ENCODE data around the gene HPS3.
A peak's percentile ranks its signal among the peaks of the same experiment; 100 is the strongest.

Gene HPS3

DNA sequence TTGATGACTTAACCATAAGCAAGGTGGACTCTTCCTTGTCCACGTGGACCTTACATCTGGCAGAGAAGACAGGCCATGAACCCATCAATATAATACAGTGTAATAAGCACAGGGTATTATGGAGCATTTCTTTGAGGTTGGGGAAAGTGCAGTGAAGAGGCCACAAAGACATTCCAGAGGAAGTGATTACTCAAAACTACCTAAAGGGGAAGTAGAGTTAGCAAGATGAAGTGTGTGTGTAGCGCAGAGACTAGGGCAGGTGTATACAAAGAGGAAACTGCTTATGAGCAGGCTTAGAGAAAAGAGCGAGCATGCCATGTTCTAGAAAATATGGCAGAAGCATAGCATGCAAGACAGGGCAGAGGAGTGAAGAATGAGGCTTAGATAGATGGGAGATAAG, 74.3 kb downstream of the HPS3 start:
- Histone ChIP-seq H4K20me1 (ENCODE audit: insufficient read depth, low read length) (no peaks in the 10 kb centered on the region), H3K9me2 (replicated peaks; ENCODE audit: insufficient read depth, low read length) (no peaks in the 10 kb centered on the region), H3K79me2 (ENCODE audit: low read length) (no peaks in the 10 kb centered on the region), H3F3A (ENCODE audit: insufficient read depth, low read length) (no peaks in the 10 kb centered on the region; the same call in 1 of the 2 replicates), H3K36me3 (replicated peaks; ENCODE audit: insufficient read depth, low read length) (no peaks in the 10 kb centered on the region), H3K9me3 (replicated peaks; ENCODE audit: insufficient read depth, low read length) (no peaks in the 10 kb centered on the region), H3K9ac (ENCODE audit: low read length) (no peak overlapping the region), H3K4me3 (ENCODE audit: low read length) (no peak overlapping the region), H3K27me3 (replicated peaks; ENCODE audit: insufficient read depth, low read length) (no peaks in the 10 kb centered on the region), H2AFZ (ENCODE audit: low read length) (no peak overlapping the region), H3K27ac (ENCODE audit: low read length) (no peak overlapping the region), H3K4me1 (ENCODE audit: low read length) (peaks cover 12% of the 10 kb centered on the region), H3K4me2 (ENCODE audit: low read depth, low read length) (peak overlapping the region; percentile 22; the same call in 1 of the 2 replicates)
- TF ChIP-seq, protein P1, sequence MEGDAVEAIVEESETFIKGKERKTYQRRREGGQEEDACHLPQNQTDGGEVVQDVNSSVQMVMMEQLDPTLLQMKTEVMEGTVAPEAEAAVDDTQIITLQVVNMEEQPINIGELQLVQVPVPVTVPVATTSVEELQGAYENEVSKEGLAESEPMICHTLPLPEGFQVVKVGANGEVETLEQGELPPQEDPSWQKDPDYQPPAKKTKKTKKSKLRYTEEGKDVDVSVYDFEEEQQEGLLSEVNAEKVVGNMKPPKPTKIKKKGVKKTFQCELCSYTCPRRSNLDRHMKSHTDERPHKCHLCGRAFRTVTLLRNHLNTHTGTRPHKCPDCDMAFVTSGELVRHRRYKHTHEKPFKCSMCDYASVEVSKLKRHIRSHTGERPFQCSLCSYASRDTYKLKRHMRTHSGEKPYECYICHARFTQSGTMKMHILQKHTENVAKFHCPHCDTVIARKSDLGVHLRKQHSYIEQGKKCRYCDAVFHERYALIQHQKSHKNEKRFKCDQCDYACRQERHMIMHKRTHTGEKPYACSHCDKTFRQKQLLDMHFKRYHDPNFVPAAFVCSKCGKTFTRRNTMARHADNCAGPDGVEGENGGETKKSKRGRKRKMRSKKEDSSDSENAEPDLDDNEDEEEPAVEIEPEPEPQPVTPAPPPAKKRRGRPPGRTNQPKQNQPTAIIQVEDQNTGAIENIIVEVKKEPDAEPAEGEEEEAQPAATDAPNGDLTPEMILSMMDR (IDR thresholded peaks at IDR 0.05; ENCODE audit: low read length): no peak
- TF ChIP-seq EZH2 (optimal IDR thresholded peaks at IDR 0.05; ENCODE audit: low read depth, low read length): no peak
- no peak for TF ChIP-seq EZH2phosphoT487 (IDR thresholded peaks at IDR 0.05; ENCODE audit: low read length)
- peak; percentile 30 for DNase-seq

DNA sequence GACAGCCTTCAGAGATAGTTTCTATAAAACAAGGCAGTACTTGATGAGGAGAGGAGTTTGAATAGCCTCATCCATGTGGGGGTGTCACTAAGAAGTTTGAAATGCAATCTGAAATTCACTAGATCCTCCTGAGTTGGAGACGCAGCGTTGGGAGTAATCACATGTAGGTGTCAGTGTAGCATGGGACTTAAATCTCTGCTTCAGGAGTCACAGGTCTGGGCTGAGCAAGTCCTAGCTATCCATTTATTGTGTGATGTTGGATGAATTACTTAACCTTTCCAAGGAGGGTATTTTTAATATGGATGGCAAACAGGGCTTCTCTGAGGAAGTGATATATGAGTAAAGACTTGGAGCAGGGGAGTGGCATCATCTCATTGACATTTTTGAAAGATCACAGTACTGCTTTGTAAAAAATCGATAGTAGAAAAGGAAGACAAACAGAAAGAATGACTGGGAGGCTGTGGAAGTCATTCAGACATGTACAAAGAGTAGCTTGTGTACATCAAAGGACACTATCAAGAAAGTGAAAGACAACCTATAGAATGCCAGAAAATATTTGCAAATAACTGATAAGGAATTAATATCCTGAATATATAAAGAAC, 75.1 kb downstream of the HPS3 start:
- H3K4me1 ChIP-seq (ENCODE audit: low read length): peaks cover 12% of the 10 kb centered on the region
- no peaks in the 10 kb centered on the region for H3K27me3 ChIP-seq (replicated peaks; ENCODE audit: insufficient read depth, low read length)
- H3K4me2 ChIP-seq (ENCODE audit: low read depth, low read length): 0 out of 2 replicates have a peak overlapping the region, but pooled peaks have one; percentile 22
- no peaks in the 10 kb centered on the region; the same call in 1 of the 2 replicates for H3F3A ChIP-seq (ENCODE audit: insufficient read depth, low read length)
- H3K27ac ChIP-seq (ENCODE audit: low read length): no peak overlapping the region
- H4K20me1 ChIP-seq (ENCODE audit: insufficient read depth, low read length): no peaks in the 10 kb centered on the region
- no peak overlapping the region for H2AFZ ChIP-seq (ENCODE audit: low read length)
- no peak overlapping the region for H3K9ac ChIP-seq (ENCODE audit: low read length)
- no peaks in the 10 kb centered on the region for H3K36me3 ChIP-seq (replicated peaks; ENCODE audit: insufficient read depth, low read length)
- no peaks in the 10 kb centered on the region for H3K9me3 ChIP-seq (replicated peaks; ENCODE audit: insufficient read depth, low read length)
- no peak for DNase-seq
- no peaks in the 10 kb centered on the region for H3K9me2 ChIP-seq (replicated peaks; ENCODE audit: insufficient read depth, low read length)
- TF ChIP-seq, protein P1 (IDR thresholded peaks at IDR 0.05; ENCODE audit: low read length): no peak
- TF ChIP-seq EZH2phosphoT487 (IDR thresholded peaks at IDR 0.05; ENCODE audit: low read length): no peak
- TF ChIP-seq EZH2 (optimal IDR thresholded peaks at IDR 0.05; ENCODE audit: low read depth, low read length): no peak
- no peaks in the 10 kb centered on the region for H3K79me2 ChIP-seq (ENCODE audit: low read length)
- no peak overlapping the region for H3K4me3 ChIP-seq (ENCODE audit: low read length)

DNA sequence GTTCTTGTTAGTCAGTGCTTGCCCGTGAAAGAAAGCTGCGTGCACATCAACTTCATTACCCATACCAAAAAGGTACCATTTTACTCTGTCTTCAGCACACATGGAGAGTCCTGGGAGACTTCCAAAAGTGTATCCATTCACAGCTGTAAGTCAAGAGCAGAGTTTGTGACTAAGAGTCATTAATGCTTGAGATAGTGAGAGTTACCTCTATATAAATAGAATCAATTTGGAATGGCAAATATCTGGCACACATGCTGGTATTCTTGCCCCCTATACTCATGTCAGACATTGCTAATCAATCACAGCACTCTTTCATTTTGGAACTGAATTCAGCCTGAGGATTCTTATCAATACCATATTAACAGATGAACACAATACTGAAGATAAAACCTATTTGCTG, 78.0 kb downstream of the HPS3 start:
- H2AFZ ChIP-seq (ENCODE audit: low read length): no peak overlapping the region

More for the DNA sequence above, 78.0 kb downstream of the HPS3 start:
- no peaks in the 10 kb centered on the region for H4K20me1 ChIP-seq (ENCODE audit: insufficient read depth, low read length)
- no peaks in the 10 kb centered on the region for H3K27me3 ChIP-seq (replicated peaks; ENCODE audit: insufficient read depth, low read length)
- no peaks in the 10 kb centered on the region for H3K9me3 ChIP-seq (replicated peaks; ENCODE audit: insufficient read depth, low read length)
- no peaks in the 10 kb centered on the region for H3K79me2 ChIP-seq (ENCODE audit: low read length)
- no peak overlapping the region for H3K4me3 ChIP-seq (ENCODE audit: low read length)
- no peak overlapping the region for H3K9ac ChIP-seq (ENCODE audit: low read length)
- no peaks in the 10 kb centered on the region for H3K9me2 ChIP-seq (replicated peaks; ENCODE audit: insufficient read depth, low read length)
- peaks cover 12% of the 10 kb centered on the region for H3K4me1 ChIP-seq (ENCODE audit: low read length)
- TF ChIP-seq, protein P1 (IDR thresholded peaks at IDR 0.05; ENCODE audit: low read length): no peak
- TF ChIP-seq EZH2phosphoT487 (IDR thresholded peaks at IDR 0.05; ENCODE audit: low read length) (no peak), EZH2 (optimal IDR thresholded peaks at IDR 0.05; ENCODE audit: low read depth, low read length) (no peak)
- no peak overlapping the region for H3K27ac ChIP-seq (ENCODE audit: low read length)
- no peaks in the 10 kb centered on the region; the same call in 1 of the 2 replicates for H3F3A ChIP-seq (ENCODE audit: insufficient read depth, low read length)
- H3K36me3 ChIP-seq (replicated peaks; ENCODE audit: insufficient read depth, low read length): no peaks in the 10 kb centered on the region
- no peak overlapping the region for H3K4me2 ChIP-seq (ENCODE audit: low read depth, low read length)
- DNase-seq: no peak
